PFSK-1 (cell line): Measurements from ENCODE around the gene MYBPH.

Source experiments
- FOXP2 ChIP-seq: optimal IDR thresholded peaks from 2 replicates; pipeline ENCODE3; 2011; ENCODE audit warnings: borderline replicate concordance, control low read depth, inconsistent platforms; ENCODE audit not compliant: insufficient read depth; ENCODE audit errors: extremely low read length, extremely low read depth
- POLR2AphosphoS5 ChIP-seq: IDR thresholded peaks from 2 replicates; pipeline ENCODE4 v1.6.1; 2012; ENCODE audit warnings: low read depth, mild to moderate bottlenecking, control low read depth, low read length, moderate library complexity
- SIN3A ChIP-seq: IDR thresholded peaks from 2 replicates; pipeline ENCODE4 v1.6.1; 2012; ENCODE audit warnings: mild to moderate bottlenecking, low read length, moderate library complexity, borderline replicate concordance; ENCODE audit not compliant: insufficient read depth
- TAF1 ChIP-seq: IDR thresholded peaks from 2 replicates; pipeline ENCODE4 v1.6.1; 2012; ENCODE audit warnings: low read length, control low read depth, borderline replicate concordance; ENCODE audit not compliant: insufficient read depth
- TF ChIP-seq, protein P1 (sequence below), 2 experiments: IDR thresholded peaks; 2 replicates each; pipeline versions ENCODE4 v1.6.1 to v1.8.0; 2011 to 2012; ENCODE audit warnings: low read depth in 2 of 2, low read length in 2 of 2, control low read depth in 1 of 2, inconsistent platforms in 1 of 2, mild to moderate bottlenecking in 1 of 2, moderate library complexity in 1 of 2; ENCODE audit not compliant: insufficient read depth in 1 of 2

DNA sequence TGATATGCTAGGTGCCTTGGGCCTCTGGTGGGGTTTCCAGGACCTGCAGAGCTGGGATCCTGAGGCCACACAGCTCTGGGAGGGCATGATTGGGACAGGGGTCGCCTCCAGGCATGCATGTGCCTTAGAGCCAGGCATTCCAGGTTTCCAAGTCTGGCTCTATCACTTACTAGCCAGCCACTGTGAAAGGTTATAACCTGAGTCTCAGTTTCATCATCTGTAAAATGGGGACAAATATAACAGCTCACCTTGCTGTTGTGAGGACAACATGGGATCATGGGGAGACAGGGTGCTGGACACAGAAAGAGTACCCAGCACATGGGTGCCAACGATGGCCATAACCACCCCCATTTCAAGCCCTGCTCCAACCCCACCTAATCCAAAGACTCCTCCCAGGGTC lies 8.2 kb upstream of the MYBPH start:
- TF ChIP-seq, protein P1, sequence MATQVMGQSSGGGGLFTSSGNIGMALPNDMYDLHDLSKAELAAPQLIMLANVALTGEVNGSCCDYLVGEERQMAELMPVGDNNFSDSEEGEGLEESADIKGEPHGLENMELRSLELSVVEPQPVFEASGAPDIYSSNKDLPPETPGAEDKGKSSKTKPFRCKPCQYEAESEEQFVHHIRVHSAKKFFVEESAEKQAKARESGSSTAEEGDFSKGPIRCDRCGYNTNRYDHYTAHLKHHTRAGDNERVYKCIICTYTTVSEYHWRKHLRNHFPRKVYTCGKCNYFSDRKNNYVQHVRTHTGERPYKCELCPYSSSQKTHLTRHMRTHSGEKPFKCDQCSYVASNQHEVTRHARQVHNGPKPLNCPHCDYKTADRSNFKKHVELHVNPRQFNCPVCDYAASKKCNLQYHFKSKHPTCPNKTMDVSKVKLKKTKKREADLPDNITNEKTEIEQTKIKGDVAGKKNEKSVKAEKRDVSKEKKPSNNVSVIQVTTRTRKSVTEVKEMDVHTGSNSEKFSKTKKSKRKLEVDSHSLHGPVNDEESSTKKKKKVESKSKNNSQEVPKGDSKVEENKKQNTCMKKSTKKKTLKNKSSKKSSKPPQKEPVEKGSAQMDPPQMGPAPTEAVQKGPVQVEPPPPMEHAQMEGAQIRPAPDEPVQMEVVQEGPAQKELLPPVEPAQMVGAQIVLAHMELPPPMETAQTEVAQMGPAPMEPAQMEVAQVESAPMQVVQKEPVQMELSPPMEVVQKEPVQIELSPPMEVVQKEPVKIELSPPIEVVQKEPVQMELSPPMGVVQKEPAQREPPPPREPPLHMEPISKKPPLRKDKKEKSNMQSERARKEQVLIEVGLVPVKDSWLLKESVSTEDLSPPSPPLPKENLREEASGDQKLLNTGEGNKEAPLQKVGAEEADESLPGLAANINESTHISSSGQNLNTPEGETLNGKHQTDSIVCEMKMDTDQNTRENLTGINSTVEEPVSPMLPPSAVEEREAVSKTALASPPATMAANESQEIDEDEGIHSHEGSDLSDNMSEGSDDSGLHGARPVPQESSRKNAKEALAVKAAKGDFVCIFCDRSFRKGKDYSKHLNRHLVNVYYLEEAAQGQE (IDR thresholded peaks at IDR 0.05; ENCODE audit: insufficient read depth in 1 of 2, low read depth in 2 of 2, low read length in 2 of 2): no peak
- TF ChIP-seq SIN3A: no peak
- TF ChIP-seq TAF1: no peak
- TF ChIP-seq POLR2AphosphoS5: no peak
- no peak for TF ChIP-seq FOXP2
